HepG2 (cell line): ENCODE data around the gene BRPF1. TPM values are rescaled to one million over a fixed set of nuclear protein-coding genes. Genes with fewer than 3 reads are reported as not detected.

Experiments
- ATF1 ChIP-seq: IDR thresholded peaks from 2 replicates; pipeline ENCODE4 v1.6.1; 2016; ENCODE audit warnings: mild to moderate bottlenecking, control low read depth
- EP300 ChIP-seq, 3 experiments: sonication (generic) in 1 of 3; formaldehyde crosslinking in 1 of 3; IDR thresholded peaks; 2 replicates each; pipeline versions ENCODE4 v1.5.1 to v1.6.1; 2011 to 2020; ENCODE audit warnings: low read depth in 2 of 3, low read length in 2 of 3, borderline replicate concordance in 1 of 3, improper control_type of control experiment in 1 of 3, mild to moderate bottlenecking in 1 of 3, missing genetic modification reagents in 1 of 3, moderate library complexity in 1 of 3
- NFKBIZ ChIP-seq: IDR thresholded peaks from 2 replicates; pipeline ENCODE4 v1.6.1; 2018; ENCODE audit warnings: missing genetic modification reagents, missing compliant biosample characterization
- SP2 ChIP-seq: sonication (generic); formaldehyde crosslinking; IDR thresholded peaks from 2 replicates; pipeline ENCODE4 v1.5.1; 2020; ENCODE audit warnings: mild to moderate bottlenecking, missing genetic modification reagents
- SRSF9 ChIP-seq: fragments of 200-400 bp; formaldehyde crosslinking; IDR thresholded peaks from 2 replicates; pipeline ENCODE4 v1.6.1; 2018; ENCODE audit warnings: borderline replicate concordance, mild to moderate bottlenecking, low read depth, low read length; ENCODE audit not compliant: insufficient read depth, poor library complexity, severe bottlenecking
- ZBTB21 ChIP-seq: sonication (generic); formaldehyde crosslinking; IDR thresholded peaks from 2 replicates; pipeline ENCODE4 v1.4.0; 2020; ENCODE audit warnings: missing genetic modification reagents
- ZFP37 ChIP-seq: sonication (generic); formaldehyde crosslinking; IDR thresholded peaks from 2 replicates; pipeline ENCODE4 v1.4.0; 2020; ENCODE audit warnings: missing genetic modification reagents, borderline replicate concordance
- ZFY ChIP-seq: sonication (generic); formaldehyde crosslinking; IDR thresholded peaks from 2 replicates; pipeline ENCODE4 v1.4.0; 2020; ENCODE audit warnings: missing genetic modification reagents
- ZNF235 ChIP-seq: sonication (generic); formaldehyde crosslinking; IDR thresholded peaks from 2 replicates; pipeline ENCODE4 v1.8.1; 2023; ENCODE audit warnings: mild to moderate bottlenecking, missing genetic modification reagents, borderline replicate concordance
- ZNF616 ChIP-seq: sonication (generic); formaldehyde crosslinking; IDR thresholded peaks from 2 replicates; pipeline ENCODE4 v1.5.0; 2020; ENCODE audit warnings: low read depth, mild to moderate bottlenecking, missing genetic modification reagents
- ZNF816 ChIP-seq: sonication (generic); formaldehyde crosslinking; IDR thresholded peaks from 2 replicates; pipeline ENCODE4 v1.8.0; 2022; ENCODE audit warnings: missing genetic modification reagents, mild to moderate bottlenecking, borderline replicate concordance
- polyA plus RNA-seq, 8 experiments: library from polyadenylated mRNA; depleted of rRNA in 3 of 8; stranded (reverse) in 7 of 8; unstranded in 1 of 8; fragments of >200 nt; fragmentation: Illumina TruSeq in 4 of 8; extraction: Trizol in 4 of 8; gene quantifications; 2 replicates each; pipeline versions ENCODE4 v1.2.1 to v1.2.3, GENCODE V29; 2011 to 2016; ENCODE audit warnings: low read depth in 4 of 8, missing spikeins in 1 of 8, mixed read lengths in 1 of 8; ENCODE audit not compliant: insufficient read depth in 1 of 8
- total RNA-seq, 5 experiments: library from RNA; depleted of rRNA; stranded (reverse); fragments of >200 nt; fragmentation: Illumina TruSeq; extraction: Trizol; gene quantifications; 2 replicates each; pipeline ENCODE4 v1.2.3, GENCODE V29; 2016; ENCODE audit warnings: low read depth in 1 of 5
- TF ChIP-seq, protein P1 (sequence below): sonication (generic); formaldehyde crosslinking; IDR thresholded peaks from 2 replicates; pipeline ENCODE4 v1.5.1; 2020; ENCODE audit warnings: mild to moderate bottlenecking, missing genetic modification reagents, moderate library complexity
- TF ChIP-seq, protein P2 (sequence below): sonication (generic); formaldehyde crosslinking; conservative IDR thresholded peaks from 2 replicates; pipeline ENCODE4 v1.8.1; 2023; ENCODE audit warnings: missing genetic modification reagents
- TF ChIP-seq, protein P3 (sequence below): sonication (generic); formaldehyde crosslinking; IDR thresholded peaks from 2 replicates; pipeline ENCODE4 v1.4.0; 2020; ENCODE audit warnings: missing genetic modification reagents, borderline replicate concordance
- TF ChIP-seq, protein P4 (sequence below): sonication (generic); formaldehyde crosslinking; IDR thresholded peaks from 2 replicates; pipeline ENCODE4 v1.4.0; 2020; ENCODE audit warnings: mild to moderate bottlenecking, missing genetic modification reagents

BRPF1 gene
- total and polyA plus RNA-seq, 2 of the 13 experiments (the other 11 are each of a cell fraction or from before 2014, with no cell fraction given) = 7.3 to 10.0 TPM

DNA sequence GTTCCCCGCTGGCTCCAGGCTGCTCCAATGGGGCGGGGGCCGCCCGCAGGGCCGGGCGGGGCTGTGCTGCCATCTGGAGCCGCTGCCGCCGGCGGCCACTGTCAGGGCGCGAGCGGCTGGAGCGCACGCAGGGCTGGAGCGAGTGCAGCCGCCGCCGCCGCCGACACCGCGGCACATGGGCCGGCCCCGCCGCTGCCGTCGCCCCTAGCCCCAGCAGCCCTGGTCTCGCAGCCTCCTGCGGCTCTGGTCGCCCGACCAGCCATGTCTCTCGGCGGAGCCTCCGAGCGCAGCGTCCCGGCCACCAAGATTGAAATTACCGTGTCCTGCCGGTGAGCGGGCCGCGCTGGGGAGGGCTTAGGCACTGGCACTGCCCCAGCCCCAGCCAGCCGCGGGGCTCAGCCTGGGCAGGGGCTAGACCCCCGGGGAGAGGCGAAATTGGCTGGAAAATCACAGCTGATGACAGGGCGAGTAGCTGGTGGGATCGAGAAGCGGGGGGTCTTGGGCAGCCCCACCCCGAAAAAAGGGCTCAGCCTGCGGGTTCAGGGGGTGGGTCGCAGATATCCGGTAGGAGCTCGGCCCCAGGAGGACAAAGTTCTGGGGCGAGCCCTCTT, 27.7 kb upstream of the BRPF1 start, which contains the start of gene CPNE9 (continued):
- no peak for TF ChIP-seq ZBTB21
- TF ChIP-seq NFKBIZ (CRISPR knock-in tag) = no peak
- TF ChIP-seq, protein P1, sequence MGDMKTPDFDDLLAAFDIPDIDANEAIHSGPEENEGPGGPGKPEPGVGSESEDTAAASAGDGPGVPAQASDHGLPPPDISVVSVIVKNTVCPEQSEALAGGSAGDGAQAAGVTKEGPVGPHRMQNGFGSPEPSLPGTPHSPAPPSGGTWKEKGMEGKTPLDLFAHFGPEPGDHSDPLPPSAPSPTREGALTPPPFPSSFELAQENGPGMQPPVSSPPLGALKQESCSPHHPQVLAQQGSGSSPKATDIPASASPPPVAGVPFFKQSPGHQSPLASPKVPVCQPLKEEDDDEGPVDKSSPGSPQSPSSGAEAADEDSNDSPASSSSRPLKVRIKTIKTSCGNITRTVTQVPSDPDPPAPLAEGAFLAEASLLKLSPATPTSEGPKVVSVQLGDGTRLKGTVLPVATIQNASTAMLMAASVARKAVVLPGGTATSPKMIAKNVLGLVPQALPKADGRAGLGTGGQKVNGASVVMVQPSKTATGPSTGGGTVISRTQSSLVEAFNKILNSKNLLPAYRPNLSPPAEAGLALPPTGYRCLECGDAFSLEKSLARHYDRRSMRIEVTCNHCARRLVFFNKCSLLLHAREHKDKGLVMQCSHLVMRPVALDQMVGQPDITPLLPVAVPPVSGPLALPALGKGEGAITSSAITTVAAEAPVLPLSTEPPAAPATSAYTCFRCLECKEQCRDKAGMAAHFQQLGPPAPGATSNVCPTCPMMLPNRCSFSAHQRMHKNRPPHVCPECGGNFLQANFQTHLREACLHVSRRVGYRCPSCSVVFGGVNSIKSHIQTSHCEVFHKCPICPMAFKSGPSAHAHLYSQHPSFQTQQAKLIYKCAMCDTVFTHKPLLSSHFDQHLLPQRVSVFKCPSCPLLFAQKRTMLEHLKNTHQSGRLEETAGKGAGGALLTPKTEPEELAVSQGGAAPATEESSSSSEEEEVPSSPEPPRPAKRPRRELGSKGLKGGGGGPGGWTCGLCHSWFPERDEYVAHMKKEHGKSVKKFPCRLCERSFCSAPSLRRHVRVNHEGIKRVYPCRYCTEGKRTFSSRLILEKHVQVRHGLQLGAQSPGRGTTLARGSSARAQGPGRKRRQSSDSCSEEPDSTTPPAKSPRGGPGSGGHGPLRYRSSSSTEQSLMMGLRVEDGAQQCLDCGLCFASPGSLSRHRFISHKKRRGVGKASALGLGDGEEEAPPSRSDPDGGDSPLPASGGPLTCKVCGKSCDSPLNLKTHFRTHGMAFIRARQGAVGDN (CRISPR knock-in tag) = no peak
- TF ChIP-seq ZFY (CRISPR knock-in tag) = no peak
- TF ChIP-seq ZNF616 (CRISPR knock-in tag) = no peak
- no peak for TF ChIP-seq ZFP37 (CRISPR knock-in tag)
- no peak for TF ChIP-seq SRSF9
- no peak for TF ChIP-seq EP300 (IDR thresholded peaks at IDR 0.05; ENCODE audit: low read depth in 2 of 2, low read length in 2 of 2)
- TF ChIP-seq EP300 (CRISPR knock-in tag; IDR thresholded peaks at IDR 0.05; ENCODE audit: borderline replicate concordance) = no peak
- TF ChIP-seq, protein P2, sequence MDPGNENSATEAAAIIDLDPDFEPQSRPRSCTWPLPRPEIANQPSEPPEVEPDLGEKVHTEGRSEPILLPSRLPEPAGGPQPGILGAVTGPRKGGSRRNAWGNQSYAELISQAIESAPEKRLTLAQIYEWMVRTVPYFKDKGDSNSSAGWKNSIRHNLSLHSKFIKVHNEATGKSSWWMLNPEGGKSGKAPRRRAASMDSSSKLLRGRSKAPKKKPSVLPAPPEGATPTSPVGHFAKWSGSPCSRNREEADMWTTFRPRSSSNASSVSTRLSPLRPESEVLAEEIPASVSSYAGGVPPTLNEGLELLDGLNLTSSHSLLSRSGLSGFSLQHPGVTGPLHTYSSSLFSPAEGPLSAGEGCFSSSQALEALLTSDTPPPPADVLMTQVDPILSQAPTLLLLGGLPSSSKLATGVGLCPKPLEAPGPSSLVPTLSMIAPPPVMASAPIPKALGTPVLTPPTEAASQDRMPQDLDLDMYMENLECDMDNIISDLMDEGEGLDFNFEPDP (CRISPR knock-in tag) = no peak
- TF ChIP-seq SP2 = no peak
- TF ChIP-seq ZNF235 (CRISPR knock-in tag) = no peak
- no peak for TF ChIP-seq ZNF816 (CRISPR knock-in tag)
- TF ChIP-seq, protein P3, sequence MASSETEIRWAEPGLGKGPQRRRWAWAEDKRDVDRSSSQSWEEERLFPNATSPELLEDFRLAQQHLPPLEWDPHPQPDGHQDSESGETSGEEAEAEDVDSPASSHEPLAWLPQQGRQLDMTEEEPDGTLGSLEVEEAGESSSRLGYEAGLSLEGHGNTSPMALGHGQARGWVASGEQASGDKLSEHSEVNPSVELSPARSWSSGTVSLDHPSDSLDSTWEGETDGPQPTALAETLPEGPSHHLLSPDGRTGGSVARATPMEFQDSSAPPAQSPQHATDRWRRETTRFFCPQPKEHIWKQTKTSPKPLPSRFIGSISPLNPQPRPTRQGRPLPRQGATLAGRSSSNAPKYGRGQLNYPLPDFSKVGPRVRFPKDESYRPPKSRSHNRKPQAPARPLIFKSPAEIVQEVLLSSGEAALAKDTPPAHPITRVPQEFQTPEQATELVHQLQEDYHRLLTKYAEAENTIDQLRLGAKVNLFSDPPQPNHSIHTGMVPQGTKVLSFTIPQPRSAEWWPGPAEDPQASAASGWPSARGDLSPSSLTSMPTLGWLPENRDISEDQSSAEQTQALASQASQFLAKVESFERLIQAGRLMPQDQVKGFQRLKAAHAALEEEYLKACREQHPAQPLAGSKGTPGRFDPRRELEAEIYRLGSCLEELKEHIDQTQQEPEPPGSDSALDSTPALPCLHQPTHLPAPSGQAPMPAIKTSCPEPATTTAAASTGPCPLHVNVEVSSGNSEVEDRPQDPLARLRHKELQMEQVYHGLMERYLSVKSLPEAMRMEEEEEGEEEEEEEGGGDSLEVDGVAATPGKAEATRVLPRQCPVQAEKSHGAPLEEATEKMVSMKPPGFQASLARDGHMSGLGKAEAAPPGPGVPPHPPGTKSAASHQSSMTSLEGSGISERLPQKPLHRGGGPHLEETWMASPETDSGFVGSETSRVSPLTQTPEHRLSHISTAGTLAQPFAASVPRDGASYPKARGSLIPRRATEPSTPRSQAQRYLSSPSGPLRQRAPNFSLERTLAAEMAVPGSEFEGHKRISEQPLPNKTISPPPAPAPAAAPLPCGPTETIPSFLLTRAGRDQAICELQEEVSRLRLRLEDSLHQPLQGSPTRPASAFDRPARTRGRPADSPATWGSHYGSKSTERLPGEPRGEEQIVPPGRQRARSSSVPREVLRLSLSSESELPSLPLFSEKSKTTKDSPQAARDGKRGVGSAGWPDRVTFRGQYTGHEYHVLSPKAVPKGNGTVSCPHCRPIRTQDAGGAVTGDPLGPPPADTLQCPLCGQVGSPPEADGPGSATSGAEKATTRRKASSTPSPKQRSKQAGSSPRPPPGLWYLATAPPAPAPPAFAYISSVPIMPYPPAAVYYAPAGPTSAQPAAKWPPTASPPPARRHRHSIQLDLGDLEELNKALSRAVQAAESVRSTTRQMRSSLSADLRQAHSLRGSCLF (CRISPR knock-in tag) = no peak
- TF ChIP-seq ATF1 (CRISPR knock-in tag) = no peak
- TF ChIP-seq, protein P4, sequence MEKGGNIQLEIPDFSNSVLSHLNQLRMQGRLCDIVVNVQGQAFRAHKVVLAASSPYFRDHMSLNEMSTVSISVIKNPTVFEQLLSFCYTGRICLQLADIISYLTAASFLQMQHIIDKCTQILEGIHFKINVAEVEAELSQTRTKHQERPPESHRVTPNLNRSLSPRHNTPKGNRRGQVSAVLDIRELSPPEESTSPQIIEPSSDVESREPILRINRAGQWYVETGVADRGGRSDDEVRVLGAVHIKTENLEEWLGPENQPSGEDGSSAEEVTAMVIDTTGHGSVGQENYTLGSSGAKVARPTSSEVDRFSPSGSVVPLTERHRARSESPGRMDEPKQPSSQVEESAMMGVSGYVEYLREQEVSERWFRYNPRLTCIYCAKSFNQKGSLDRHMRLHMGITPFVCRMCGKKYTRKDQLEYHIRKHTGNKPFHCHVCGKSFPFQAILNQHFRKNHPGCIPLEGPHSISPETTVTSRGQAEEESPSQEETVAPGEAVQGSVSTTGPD (CRISPR knock-in tag) = no peak
- TF ChIP-seq, all 625 proteins: peak for 0
